ENCODE measurements around the gene SLC6A4. TPM values are rescaled to one million over a fixed set of nuclear protein-coding genes. Genes with fewer than 3 reads are reported as not detected.
A peak's percentile ranks its signal among the peaks of the same experiment; 100 is the strongest.

SLC6A4 gene
- polyA plus RNA-seq, result under 1 TPM in 2 of 3 donors, not detected in 1; 0.12 to 0.34 TPM

GRCh38 chr17:30235386-30236296 lies at the start of gene SLC6A4:
Gene SLC6A4 (minus strand): TSS chr17:30235697. CDS start chr17:30221958, 13,739 bp downstream.
- no peak for DNase-seq
- Mint-ChIP-seq H3K36me3 (no peaks in the 10 kb centered on the region), H3K4me1 (peaks cover 27 to 38% of the 10 kb centered on the region in 2 donors), H3K9me3 (no peaks in the 10 kb centered on the region), H3K27me3 (ENCODE audit: low read depth in 3 of 3) (peaks cover 12 to 29% (median 23%) of the 10 kb centered on the region in 3 donors), H3K27ac (no peak within 1 kb of the TSS), H3K4me3 (peak within 1 kb of the TSS; percentile 58 to 79 (median 63))

- Mint-ChIP-seq H3K9me3 (no peaks in the 10 kb centered on the region), H3K27ac (peak overlapping the region in 1 of 6 donors; percentile 31), H3K4me1 (peaks cover 6 to 14% of the 10 kb centered on the region in 2 donors), H3K36me3 (peaks cover 13 to 22% (median 16%) of the 10 kb centered on the region in 3 donors), H3K27me3 (ENCODE audit: low read depth in 3 of 3) (no peaks in the 10 kb centered on the region), H3K4me3 (no peak overlapping the region)
- DNase-seq, result no peak
Observed at GRCh38 chr17:30279156-30279555, 43.7 kb upstream of the SLC6A4 start.

- Mint-ChIP-seq H3K27ac (peak overlapping the region in 1 of 6 donors; percentile 31), H3K9me3 (no peaks in the 10 kb centered on the region), H3K36me3 (peaks cover 20 to 28% (median 23%) of the 10 kb centered on the region in 3 donors), H3K4me3 (no peak overlapping the region), H3K27me3 (ENCODE audit: low read depth in 3 of 3) (no peaks in the 10 kb centered on the region), H3K4me1 (peaks cover 6 to 14% of the 10 kb centered on the region in 2 donors)
- peak in 1 of 3 donors; percentile 8 for DNase-seq
Observed at GRCh38 chr17:30278032-30278431, 42.5 kb upstream of the SLC6A4 start.

GRCh38 chr17:30275911-30276310 lies 40.4 kb upstream of the SLC6A4 start:
- Mint-ChIP-seq H3K4me3 (no peak overlapping the region), H3K27ac (no peak overlapping the region), H3K36me3 (peaks cover 28 to 44% (median 36%) of the 10 kb centered on the region in 3 donors), H3K4me1 (peaks cover 6 to 14% of the 10 kb centered on the region in 2 donors), H3K27me3 (ENCODE audit: low read depth in 3 of 3) (no peaks in the 10 kb centered on the region), H3K9me3 (no peaks in the 10 kb centered on the region)
- DNase-seq, result no peak

GRCh38 chr17:30274887-30275286 lies 39.4 kb upstream of the SLC6A4 start:
- no peaks in the 10 kb centered on the region for H3K27me3 Mint-ChIP-seq (ENCODE audit: low read depth in 3 of 3)
- H3K36me3 Mint-ChIP-seq, result peaks cover 29 to 44% (median 43%) of the 10 kb centered on the region in 3 donors
- peaks cover 5 to 14% of the 10 kb centered on the region in 2 donors for H3K4me1 Mint-ChIP-seq
- H3K4me3 Mint-ChIP-seq, result no peak overlapping the region
- no peaks in the 10 kb centered on the region for H3K9me3 Mint-ChIP-seq
- no peak for DNase-seq
- H3K27ac Mint-ChIP-seq, result no peak overlapping the region

GRCh38 chr17:30273373-30273772 lies 37.9 kb upstream of the SLC6A4 start:
- Mint-ChIP-seq H3K4me3 (no peak overlapping the region), H3K27ac (no peak overlapping the region), H3K36me3 (peaks cover 29 to 46% (median 40%) of the 10 kb centered on the region in 3 donors), H3K27me3 (ENCODE audit: low read depth in 3 of 3) (no peaks in the 10 kb centered on the region), H3K9me3 (no peaks in the 10 kb centered on the region), H3K4me1 (peaks cover 5 to 14% of the 10 kb centered on the region in 2 donors)
- DNase-seq, result no peak

- Mint-ChIP-seq H3K36me3 (peaks cover 39 to 63% (median 44%) of the 10 kb centered on the region in 3 donors), H3K27ac (no peak overlapping the region), H3K27me3 (ENCODE audit: low read depth in 3 of 3) (no peaks in the 10 kb centered on the region)
Observed at GRCh38 chr17:30271102-30271501, 35.6 kb upstream of the SLC6A4 start.

GRCh38 chr17:30267625-30268024 lies 32.1 kb upstream of the SLC6A4 start:
- peaks cover 32 to 67% (median 44%) of the 10 kb centered on the region in 3 donors for H3K36me3 Mint-ChIP-seq
- no peak overlapping the region for H3K4me3 Mint-ChIP-seq
- no peaks in the 10 kb centered on the region for H3K9me3 Mint-ChIP-seq
- H3K27ac Mint-ChIP-seq, result no peak overlapping the region
- H3K4me1 Mint-ChIP-seq, result no peaks in the 10 kb centered on the region
- no peaks in the 10 kb centered on the region for H3K27me3 Mint-ChIP-seq (ENCODE audit: low read depth in 3 of 3)
- no peak for DNase-seq

More at GRCh38 chr17:30271102-30271501, 35.6 kb upstream of the SLC6A4 start:
- Mint-ChIP-seq H3K9me3 (no peaks in the 10 kb centered on the region), H3K4me3 (no peak overlapping the region), H3K4me1 (peaks cover 5 to 7% of the 10 kb centered on the region in 2 donors)
- DNase-seq, result no peak

GRCh38 chr17:30263552-30264333 lies 28.2 kb upstream of the SLC6A4 start:
- H3K4me1 Mint-ChIP-seq, result peaks cover 10% of the 10 kb centered on the region in 2 donors
- H3K36me3 Mint-ChIP-seq, result peaks cover 21 to 64% (median 24%) of the 10 kb centered on the region in 3 donors
- H3K4me3 Mint-ChIP-seq, result no peak overlapping the region
- H3K27me3 Mint-ChIP-seq (ENCODE audit: low read depth in 3 of 3), result no peaks in the 10 kb centered on the region
- no peak for DNase-seq
- H3K9me3 Mint-ChIP-seq, result no peaks in the 10 kb centered on the region
- H3K27ac Mint-ChIP-seq, result peak overlapping the region in 2 of 6 donors; percentile 37 to 43

GRCh38 chr17:30256756-30257506 lies 21.4 kb upstream of the SLC6A4 start:
- Mint-ChIP-seq H3K27me3 (ENCODE audit: low read depth in 3 of 3) (peaks cover 0 to 1% (median 0%) of the 10 kb centered on the region in 3 donors), H3K9me3 (no peaks in the 10 kb centered on the region), H3K36me3 (peaks cover 4 to 41% (median 18%) of the 10 kb centered on the region in 3 donors), H3K4me3 (no peak overlapping the region), H3K4me1 (peaks cover 19 to 20% of the 10 kb centered on the region in 2 donors), H3K27ac (peak overlapping the region in 1 of 6 donors; percentile 40)
- DNase-seq, result no peak

- H3K4me3 Mint-ChIP-seq, result no peak overlapping the region
- no peak for DNase-seq
- peaks cover 0 to 42% (median 19%) of the 10 kb centered on the region in 3 donors for H3K36me3 Mint-ChIP-seq
- H3K9me3 Mint-ChIP-seq, result no peaks in the 10 kb centered on the region
- H3K27me3 Mint-ChIP-seq (ENCODE audit: low read depth in 3 of 3), result peaks cover 0 to 1% (median 0%) of the 10 kb centered on the region in 3 donors
- H3K27ac Mint-ChIP-seq, result no peak overlapping the region
- peaks cover 13 to 15% of the 10 kb centered on the region in 2 donors for H3K4me1 Mint-ChIP-seq
Observed at GRCh38 chr17:30254150-30254549, 18.7 kb upstream of the SLC6A4 start.

GRCh38 chr17:30253312-30253711 lies 17.8 kb upstream of the SLC6A4 start:
- H3K36me3 Mint-ChIP-seq, result peaks cover 7 to 49% (median 25%) of the 10 kb centered on the region in 3 donors
- H3K9me3 Mint-ChIP-seq, result no peaks in the 10 kb centered on the region
- H3K4me1 Mint-ChIP-seq, result peaks cover 4 to 6% of the 10 kb centered on the region in 2 donors
- H3K27me3 Mint-ChIP-seq (ENCODE audit: low read depth in 3 of 3), result peaks cover 0 to 1% (median 0%) of the 10 kb centered on the region in 3 donors
- no peak overlapping the region for H3K4me3 Mint-ChIP-seq
- H3K27ac Mint-ChIP-seq, result peak overlapping the region in 1 of 6 donors; percentile 20
- no peak for DNase-seq

GRCh38 chr17:30251931-30252330 lies 16.4 kb upstream of the SLC6A4 start:
- no peak for DNase-seq
- Mint-ChIP-seq H3K27me3 (ENCODE audit: low read depth in 3 of 3) (peaks cover 0 to 1% (median 0%) of the 10 kb centered on the region in 3 donors), H3K36me3 (peaks cover 11 to 51% (median 37%) of the 10 kb centered on the region in 3 donors), H3K27ac (no peak overlapping the region), H3K4me1 (peaks cover 5% of the 10 kb centered on the region in 2 donors), H3K9me3 (no peaks in the 10 kb centered on the region), H3K4me3 (no peak overlapping the region)
